GM18511 (cell line): Measurements from ENCODE around the gene NAALAD2.
A peak's percentile ranks its signal among the peaks of the same experiment; 100 is the strongest.
"Not testable (repeated sequence)": the region's sequence is repeated elsewhere in the genome, so short reads cannot be mapped to it uniquely, and the experiment has no call there.

Experiments used
- ATAC-seq: cut with Tn5 transposase; IDR thresholded peaks from one replicate; pipeline ENCODE4 v1.9.1; 2021; ENCODE audit warnings: mild to moderate bottlenecking, moderate library complexity; ENCODE audit not compliant: unreplicated experiment

The NAALAD2 gene

GRCh38 chr11:90134478-90135003 is at the start of gene NAALAD2:
NAALAD2 (plus strand) TSS chr11:90134663; CDS start chr11:90134759, 96 bp downstream.
- peak; percentile 73 for ATAC-seq

- not testable (repeated sequence) for ATAC-seq
Observed at GRCh38 chr11:90085650-90086049, 48.8 kb upstream of the NAALAD2 start, which contains the start of gene UBTFL1. UBTFL1 (plus strand) TSS chr11:90085950; CDS start chr11:90085950, 0 bp downstream.

GRCh38 chr11:90088731-90089130 is 45.7 kb upstream of the NAALAD2 start:
- not testable (repeated sequence) for ATAC-seq

GRCh38 chr11:90095230-90095924 is 39.1 kb upstream of the NAALAD2 start:
- not testable (repeated sequence) for ATAC-seq

GRCh38 chr11:90098261-90098660 is 36.2 kb upstream of the NAALAD2 start:
- not testable (repeated sequence) for ATAC-seq

GRCh38 chr11:90100431-90100830 is 34.0 kb upstream of the NAALAD2 start:
- ATAC-seq, result no peak

- no peak for ATAC-seq
Observed at GRCh38 chr11:90113541-90113940, 20.9 kb upstream of the NAALAD2 start.

GRCh38 chr11:90120191-90120590 is 14.3 kb upstream of the NAALAD2 start:
- ATAC-seq, result no peak

- ATAC-seq, result no peak
Observed at GRCh38 chr11:90124371-90124770, 10.1 kb upstream of the NAALAD2 start.

GRCh38 chr11:90124946-90125345 is 9.5 kb upstream of the NAALAD2 start:
- ATAC-seq, result no peak

- no peak for ATAC-seq
Observed at GRCh38 chr11:90133560-90134477, 644 bp upstream of the NAALAD2 start.

- ATAC-seq, result peak; percentile 14
Observed at GRCh38 chr11:90135016-90135415, 553 bp downstream of the NAALAD2 start.

GRCh38 chr11:90148900-90149299 is 14.4 kb downstream of the NAALAD2 start:
- no peak for ATAC-seq

- ATAC-seq, result not testable (repeated sequence)
Observed at GRCh38 chr11:90166982-90167573, 32.6 kb downstream of the NAALAD2 start.

- not testable (repeated sequence) for ATAC-seq
Observed at GRCh38 chr11:90167704-90168103, 33.2 kb downstream of the NAALAD2 start.

- no peak for ATAC-seq
Observed at GRCh38 chr11:90168571-90168970, 34.1 kb downstream of the NAALAD2 start.

- ATAC-seq, result no peak
Observed at GRCh38 chr11:90171359-90171758, 36.9 kb downstream of the NAALAD2 start.

- ATAC-seq, result no peak
Observed at GRCh38 chr11:90176069-90176468, 41.6 kb downstream of the NAALAD2 start.

- no peak for ATAC-seq
Observed at GRCh38 chr11:90178751-90179150, 44.3 kb downstream of the NAALAD2 start.

GRCh38 chr11:90179923-90180322 is 45.5 kb downstream of the NAALAD2 start:
- ATAC-seq, result no peak

- ATAC-seq, result no peak
Observed at GRCh38 chr11:90187839-90188238, 53.4 kb downstream of the NAALAD2 start.
